GM21825 (cell line): ENCODE results near the gene C1orf185.
"Not testable (repeated sequence)": the region's sequence is repeated elsewhere in the genome, so short reads cannot be mapped to it uniquely, and the experiment has no call there.

Source experiments
- ATAC-seq: cut with Tn5 transposase; IDR thresholded peaks from one replicate; pipeline ENCODE4 v1.9.1; 2021; ENCODE audit warnings: mild to moderate bottlenecking, moderate library complexity; ENCODE audit not compliant: unreplicated experiment

The C1orf185 gene

DNA sequence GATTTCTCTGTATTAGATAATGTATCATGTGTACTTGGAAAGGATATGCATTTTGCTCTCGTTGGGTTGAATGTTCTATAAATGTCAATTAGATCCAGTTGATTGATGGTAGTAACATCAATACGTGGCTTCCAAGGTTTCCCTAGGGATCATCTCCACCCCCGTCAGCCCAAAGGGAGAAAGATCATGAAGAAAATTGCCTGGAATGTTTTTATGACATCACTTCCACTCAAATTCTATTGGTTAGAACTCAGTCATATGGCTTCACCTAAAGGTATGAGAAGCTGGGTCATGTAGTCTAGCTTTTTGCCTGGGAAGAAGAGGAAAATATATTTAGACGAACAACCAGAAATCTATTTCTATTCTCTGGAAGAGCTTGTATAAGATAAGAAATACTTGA lies at the start of gene C1orf185:
Gene C1orf185 (plus strand): TSS at position 253 of the 400 bp plus-strand sequence. CDS start 6 bp downstream, at position 259.
- ATAC-seq = no peak

DNA sequence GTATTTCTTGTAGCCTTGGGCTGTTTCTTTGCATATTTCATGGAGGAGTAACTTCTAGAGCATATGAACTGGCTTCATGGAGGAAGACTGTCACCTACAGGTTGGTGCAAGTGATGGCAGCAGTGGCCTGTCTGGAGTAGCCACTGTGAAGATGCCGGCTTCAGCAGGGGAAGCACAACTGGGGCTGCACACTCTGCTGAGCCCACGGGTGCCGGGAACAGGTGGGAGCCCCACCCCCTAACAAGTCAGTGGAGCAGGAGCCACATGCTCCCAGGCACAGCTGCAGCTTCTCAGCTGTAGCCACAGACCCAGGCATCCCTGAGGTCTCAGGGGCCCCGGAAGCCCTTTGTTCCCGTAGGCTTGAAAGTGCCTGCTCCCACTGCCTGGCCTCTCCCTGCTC lies 43.2 kb upstream of the C1orf185 start:
- no peak for ATAC-seq

DNA sequence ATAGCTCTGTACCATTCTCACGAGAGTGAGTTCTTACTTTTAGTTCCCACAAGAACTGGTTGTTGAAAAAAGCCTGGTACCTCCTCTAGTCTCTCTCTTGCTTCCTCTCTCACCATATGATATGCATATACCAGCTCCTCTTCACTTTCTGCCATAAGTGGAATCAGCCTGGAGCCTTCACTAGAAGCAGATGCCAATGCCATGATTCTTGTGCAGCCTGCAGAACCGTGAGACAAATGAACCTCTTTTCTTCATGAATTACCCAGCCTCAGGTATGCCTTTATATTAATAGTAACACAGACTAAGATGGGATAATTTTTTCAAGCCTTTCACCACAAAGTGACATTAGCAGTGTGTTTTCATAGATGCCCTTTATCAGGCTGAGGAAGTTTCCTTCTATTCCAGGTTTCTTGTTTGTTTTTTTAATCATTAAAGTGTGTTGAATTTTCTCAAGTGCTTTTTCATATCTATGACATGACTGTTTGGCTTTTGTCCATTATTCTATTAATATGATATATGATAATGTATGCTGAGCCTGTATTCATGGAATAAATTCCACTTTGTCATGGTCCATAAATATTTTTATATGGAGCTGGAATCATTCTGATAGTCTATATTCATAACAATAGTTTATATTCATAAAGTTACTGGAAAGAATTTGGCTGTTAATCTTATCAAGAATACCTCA lies 40.7 kb upstream of the C1orf185 start:
- ATAC-seq = no peak

DNA sequence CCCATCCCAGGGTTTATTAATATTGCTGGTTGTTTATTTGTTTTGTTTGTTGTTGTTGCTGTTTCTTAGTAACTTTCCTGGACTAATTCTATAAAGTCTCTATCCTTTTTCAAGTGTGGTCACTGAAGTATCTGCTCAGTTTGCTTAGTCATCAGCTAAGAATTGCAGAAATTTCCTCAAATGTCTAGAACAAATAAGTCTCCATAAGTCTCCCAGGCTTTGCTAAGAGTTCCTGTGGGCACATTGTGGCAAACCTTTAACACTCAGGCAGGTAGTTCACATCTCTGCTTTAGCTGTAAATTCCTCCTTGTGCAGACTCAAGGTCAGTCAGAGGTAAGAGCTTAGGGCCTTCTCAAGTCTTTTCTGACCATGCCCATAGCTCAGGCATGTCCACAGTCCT lies 38.9 kb upstream of the C1orf185 start:
- no peak for ATAC-seq

DNA sequence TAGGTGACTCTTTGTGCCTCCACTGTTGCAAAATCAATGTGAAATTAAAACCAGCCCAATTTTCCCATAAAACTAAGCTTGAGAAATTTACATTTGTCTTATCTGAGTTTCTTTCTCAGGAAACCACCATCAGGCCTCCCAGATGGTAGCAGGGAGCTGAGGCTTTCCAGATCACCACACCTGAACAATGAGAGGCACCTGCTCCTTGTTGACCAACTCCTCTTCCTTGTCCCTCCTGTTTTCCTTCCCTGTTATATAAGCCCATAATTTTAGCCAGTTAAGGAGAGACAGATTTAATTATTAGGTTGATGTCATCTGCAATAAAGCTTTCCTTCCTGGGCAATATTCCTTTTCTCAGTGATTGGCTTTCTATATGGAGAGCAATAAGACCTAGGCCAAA lies 32.0 kb upstream of the C1orf185 start:
- no peak for ATAC-seq

DNA sequence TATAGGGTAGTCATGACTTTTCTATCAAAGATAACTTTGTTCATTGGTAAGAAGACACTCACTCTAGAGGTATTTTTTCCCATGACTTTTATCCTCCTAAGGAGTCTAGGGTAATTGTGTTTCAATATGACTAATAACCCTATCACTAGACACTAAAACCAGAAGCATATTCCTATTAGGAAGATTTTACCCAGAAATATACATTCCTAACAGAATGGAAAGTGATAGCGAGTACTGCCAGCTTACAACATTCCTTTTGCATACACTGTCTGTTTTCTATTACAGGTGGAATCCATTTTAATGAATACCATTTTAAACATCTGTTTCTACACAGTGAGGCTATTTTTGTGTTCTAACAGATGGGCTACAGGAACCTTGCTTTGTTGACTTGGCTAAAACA lies 31.4 kb upstream of the C1orf185 start:
- ATAC-seq = no peak

DNA sequence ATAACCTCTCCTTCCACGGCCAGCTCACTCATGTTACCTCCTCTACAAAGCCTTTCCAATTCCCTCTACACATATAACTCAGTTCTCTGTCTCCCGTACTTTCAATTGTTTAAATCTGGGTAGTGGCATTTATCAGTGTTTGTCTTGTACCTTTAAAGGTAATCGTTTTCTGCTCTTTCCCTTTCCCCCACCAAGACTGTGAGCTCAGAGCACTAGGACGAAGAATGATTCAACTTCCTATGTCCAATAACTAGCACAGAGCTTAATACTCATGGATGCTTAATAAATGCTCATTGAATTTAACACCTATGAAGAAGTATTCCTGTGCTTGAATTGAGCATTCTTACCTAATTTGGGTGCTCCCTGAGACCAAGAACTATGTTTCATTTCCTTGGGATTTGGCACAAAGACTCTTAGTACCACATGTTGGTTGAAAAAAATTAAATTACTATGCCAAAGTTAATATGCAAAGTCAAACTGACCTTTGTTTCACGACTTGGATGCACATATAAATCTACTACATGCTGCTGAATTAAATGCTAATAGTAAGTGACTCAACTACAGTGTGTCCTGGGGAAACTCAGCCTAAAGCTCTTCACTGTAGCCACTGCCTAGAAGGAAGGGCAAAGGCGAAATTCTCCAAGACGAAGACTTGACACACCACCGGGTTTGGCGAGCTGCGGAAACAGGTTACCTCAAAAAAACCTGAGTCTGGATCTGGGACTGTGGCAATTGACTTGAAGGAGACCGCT lies 30.6 kb upstream of the C1orf185 start:
- no peak for ATAC-seq

DNA sequence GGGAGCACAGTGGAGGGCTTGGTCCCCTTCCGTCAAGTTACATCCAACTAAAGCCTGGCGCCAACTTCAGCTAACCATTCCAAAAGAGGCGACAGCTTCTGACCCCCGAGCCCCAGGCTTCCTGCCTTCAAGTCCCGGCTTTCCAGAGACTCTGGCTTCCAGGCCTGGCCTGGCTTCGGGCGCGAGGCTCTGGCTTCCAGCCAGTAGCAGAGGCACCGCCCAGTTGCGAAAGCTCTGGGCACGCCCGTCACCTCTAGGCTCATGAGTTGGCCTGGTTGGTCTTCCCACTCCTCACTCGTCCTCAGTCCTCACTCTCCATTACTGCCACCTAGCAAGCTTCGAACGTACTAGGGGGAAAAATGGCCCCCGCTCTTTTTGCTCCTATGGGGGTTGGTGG lies 30.0 kb upstream of the C1orf185 start:
- no peak for ATAC-seq

DNA sequence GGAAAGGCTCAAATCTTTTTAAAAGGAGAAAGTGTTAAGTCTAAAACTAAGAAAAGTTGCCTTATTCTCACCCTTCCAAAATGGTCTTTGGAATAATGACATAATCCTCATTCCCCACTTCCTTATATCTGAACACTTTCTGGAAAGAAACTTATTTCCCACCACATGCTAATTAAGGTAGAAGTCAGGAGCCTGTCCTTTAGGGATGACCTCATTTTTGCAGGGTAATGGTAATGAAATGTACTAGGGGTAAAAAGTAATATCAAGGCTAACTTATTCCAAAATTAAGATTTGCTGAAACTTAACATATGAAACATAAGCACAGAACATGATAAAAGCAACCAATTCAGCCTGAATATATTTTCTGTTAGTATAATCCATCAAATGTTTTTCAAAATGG lies 29.4 kb upstream of the C1orf185 start:
- ATAC-seq = no peak

DNA sequence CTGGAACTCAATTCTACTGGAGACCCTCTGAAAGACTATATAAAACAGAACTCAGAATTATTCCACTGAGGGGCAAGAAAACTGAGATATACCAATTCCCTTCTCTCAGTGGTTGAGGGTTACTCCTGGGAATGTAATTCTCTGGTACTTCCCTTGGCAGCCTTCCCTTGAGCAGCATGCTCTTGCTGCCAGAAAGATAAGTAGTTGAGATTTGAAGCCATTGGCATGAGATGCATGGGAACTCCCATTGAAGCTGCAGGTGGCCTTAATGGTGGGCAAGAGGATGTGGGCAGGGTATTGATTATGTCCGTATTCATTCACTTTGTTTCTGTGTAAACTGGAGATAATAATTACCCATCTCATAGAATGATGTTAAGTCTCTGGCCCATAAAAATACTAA lies 28.6 kb upstream of the C1orf185 start:
- no peak for ATAC-seq

DNA sequence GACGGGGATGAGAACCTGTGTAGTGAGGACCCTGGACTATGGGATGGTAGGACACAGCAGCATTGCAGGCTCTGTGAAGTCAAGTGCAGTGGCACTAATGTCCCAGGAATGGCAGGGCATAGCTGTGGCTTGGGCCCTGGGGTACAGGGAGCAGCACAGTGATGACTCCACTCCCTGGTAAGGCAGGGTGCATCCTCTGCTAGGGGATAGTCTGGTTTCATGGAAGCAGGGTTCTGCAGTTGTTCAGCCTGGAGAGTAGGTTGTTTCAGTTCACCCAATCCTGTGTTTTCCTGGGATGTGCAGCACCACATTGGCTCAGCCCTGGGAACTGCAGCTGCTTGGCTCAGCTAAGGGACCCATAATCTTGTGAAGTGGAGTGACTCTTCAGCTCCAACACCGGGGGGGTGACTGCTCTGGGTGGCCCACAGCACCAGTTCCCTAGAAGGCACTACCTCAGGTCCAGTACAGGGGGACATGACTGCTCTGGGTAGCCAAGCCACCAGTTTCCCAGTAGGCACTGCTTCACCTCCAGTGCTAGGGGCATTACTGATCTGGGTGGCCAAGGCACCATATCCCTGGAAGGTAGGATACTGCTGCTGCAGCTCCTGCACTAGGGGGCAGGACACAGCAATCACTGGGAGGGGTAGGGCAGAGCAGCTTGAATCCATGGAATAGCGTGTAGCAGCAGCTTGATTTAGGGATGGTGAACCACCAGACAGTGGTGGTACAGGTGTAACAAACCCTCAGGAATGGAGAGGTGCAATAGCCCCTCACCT lies 15.3 kb upstream of the C1orf185 start:
- no peak for ATAC-seq

DNA sequence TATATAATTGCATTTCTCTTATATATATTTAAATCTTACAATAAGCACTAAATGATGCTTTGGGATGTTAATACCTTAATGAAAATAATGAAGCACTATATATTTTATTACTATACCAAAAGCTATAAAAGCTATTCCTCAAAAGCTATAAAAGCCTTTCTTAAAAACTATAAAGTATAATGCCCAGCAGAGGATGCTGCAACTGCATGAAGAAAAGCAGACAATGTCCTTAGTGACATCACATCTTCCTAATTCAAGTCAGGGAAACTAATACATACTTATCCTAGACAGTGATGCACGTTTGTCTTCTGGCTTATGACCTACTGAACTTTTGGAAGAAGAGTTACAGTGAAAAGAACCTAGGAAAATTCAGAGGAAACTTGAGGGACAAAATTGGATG lies 13.6 kb upstream of the C1orf185 start:
- no peak for ATAC-seq

DNA sequence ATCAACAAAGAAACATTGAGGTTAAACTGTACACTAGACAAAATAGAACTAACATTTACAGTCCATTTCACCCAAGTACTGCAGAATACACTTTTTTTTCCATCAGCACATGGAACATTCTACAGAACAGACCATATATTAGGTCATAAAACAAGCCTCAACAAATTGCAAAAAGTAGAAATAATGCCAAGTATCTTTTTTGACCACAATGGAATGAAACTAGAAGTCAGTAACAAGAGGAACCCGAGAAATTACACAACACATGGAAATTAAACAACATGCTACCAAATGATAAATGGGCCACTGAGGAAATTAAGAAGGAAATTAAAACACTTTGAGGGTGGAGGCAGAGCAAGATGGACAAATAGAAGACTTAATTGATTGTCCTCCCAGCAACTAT lies 8.4 kb upstream of the C1orf185 start:
- no peak for ATAC-seq

DNA sequence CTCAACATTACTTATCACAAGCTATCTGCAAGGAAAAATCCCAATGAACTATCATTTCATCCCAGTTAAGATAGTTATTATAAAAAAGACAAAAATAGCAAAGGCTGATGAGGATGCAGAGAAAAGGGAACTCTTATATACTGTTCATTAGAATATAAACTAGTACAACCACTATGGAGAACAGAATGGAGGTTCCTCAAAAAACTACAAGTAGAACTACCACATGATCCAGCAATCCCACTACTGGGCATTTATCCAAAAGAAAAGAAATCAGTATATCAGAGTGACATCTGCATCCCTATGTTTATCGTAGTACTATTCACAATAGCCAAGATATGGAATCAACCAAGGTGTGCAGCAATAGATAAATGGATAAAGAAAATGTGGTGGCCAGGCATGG lies 4.9 kb upstream of the C1orf185 start:
- no peak for ATAC-seq

DNA sequence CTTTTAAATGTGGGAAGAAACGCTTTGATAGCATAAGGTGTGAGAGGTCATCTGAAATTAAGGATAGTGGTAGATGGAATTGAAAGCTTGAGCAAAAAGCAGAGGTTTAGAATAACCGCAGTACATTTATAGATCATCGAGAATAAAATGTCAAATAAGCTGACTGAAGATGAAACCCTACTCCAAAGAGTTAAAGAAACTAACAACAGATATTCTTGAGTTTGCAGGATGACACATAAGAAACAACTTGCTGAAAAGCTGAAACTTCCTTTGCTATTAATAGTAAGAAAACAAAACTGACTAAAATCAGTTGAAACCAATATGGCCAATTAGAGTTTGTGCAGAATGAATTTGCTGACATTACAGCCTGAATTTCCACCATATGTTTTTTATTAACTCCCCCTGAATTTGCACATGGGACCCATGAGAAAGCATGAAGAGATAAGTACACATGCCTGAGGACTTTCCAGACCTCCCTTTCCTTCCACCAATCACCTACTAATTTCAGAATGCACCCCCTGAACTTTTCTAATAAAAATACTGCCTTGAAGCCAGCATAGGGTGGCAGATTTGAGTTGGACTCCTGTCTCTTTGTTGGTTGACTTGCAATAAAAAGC lies 1.7 kb upstream of the C1orf185 start:
- ATAC-seq = no peak

DNA sequence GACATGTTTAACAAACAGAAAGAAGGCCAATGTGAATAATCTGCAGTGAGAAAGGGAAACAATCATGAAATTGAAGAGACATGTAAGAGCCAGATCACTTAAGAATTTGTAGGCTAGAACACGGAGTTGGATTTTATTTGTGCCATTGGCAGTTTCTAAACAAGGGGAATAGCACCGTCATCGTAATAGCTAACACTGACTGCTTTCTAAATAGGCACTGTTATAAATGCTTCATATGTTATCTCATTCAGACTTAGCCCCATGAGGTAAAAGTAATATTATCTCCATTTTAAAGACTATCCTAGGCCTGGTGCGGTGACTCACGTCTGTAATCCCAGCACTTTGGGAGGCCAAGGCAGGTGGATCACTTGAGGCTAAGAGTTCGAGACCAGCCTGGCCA lies 12.1 kb downstream of the C1orf185 start:
- no peak for ATAC-seq

DNA sequence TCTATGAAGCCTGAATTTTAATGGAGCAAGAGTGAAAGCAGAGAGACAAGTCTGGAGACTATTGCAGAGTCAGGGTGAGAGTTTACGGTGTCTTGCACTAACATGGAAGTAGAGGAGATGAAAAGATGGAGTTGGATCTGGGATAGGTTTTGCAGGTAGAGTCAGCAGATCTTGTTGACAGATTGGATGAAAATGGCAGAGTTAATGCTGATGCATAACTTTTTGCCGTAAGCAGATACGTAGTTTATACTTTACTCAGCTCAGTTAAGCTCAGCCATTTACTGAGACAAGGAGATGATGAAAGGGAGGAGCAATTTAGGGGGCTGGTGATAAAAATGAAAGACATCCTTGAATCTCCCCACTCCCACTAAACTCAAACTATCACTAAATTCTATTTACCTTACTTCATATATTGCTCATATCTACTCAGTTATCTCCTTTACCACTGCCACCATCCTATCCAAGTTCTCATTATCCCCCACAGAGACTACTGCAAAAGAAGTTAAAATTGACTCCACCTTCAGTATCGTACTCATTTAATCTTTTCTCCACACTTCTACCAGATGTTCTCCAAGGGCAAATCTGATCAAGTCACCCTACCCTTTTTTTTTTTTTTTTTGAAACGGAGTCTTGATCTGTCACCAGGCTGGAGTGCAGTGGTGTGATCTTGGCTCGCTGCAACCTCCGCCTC lies 13.8 kb downstream of the C1orf185 start:
- no peak for ATAC-seq

DNA sequence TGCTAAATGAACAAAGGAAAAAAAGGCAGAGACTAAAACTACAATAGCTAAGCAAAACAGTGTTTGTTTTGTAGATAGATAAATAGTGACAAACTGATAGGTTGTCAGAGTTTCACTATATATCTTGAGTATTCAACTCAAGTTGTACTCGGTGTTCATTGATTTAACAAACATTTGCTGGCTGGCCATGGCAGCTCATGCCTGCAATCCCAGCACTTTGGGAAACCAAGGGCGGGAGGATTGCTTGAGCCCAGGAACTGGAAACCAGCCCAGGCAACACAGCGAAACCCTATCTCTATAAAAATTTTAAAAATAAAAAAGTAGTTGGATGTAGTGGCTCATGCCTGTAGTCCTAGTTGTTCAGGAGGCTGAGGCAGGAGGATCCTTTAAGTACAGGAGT lies 17.3 kb downstream of the C1orf185 start:
- no peak for ATAC-seq

DNA sequence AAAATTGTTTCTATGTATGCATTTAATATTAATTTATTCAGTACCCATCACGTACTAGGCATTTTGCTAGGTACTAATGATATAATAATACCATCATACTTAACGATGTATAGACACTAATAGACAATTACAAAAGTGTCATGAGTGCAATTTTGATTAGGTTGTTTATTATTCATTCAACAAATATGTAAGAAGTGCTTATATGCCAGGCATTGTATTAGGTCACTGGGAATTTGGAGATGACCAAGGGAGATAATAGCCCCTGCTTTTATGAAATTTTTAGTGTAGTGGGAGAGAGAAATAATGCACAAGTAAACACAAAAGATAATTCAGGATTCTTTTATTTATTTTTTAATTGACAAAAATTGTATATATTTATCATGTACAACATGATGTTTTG lies 18.6 kb downstream of the C1orf185 start:
- ATAC-seq = no peak

DNA sequence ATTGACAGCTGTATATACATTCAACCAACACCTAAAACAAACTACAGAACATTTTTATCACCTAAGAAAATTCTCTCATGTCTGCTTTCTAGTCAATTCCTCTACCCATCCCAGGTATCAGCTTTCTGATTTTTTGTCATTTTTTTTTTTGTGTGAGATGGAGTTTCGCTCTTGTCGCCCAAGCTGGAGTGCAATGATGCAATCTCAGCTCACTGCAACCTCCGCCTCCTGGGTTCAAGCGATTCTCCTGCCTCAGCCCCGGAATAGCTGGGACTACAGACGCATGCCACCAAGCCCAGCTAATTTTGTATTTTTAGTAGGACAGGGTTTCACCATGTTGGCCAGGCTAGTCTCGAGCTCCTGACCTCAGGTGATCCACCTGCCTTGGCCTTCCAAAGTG lies 25.1 kb downstream of the C1orf185 start:
- ATAC-seq = not testable (repeated sequence)

DNA sequence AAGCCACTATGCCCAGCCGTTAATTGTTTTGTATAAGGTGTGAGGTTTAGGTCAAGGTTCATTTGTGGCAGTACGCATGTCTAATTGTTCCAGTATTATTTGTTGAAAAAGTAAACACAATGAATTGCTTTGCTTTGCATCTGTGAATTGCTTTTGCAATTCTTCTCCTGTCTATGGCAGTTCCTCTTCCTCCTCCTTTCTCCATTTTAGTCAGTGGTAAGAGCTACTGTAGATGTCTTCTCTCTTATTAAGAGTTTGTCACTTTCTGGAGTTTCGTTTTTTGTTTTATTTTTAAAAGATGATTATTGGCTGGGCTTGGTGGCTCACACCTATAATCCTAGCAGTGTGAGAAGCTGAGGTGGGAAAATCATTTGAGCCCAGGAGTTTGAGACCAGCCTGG lies 29.2 kb downstream of the C1orf185 start:
- ATAC-seq = no peak
